IPS DF 6.9 (cell line): ENCODE results near the gene MSRB3.

Experiments used
- DNase-seq: peaks from one replicate; pipeline ENCODE4 v3.0.0-alpha.2; 2013; ENCODE audit warnings: low read depth, low spot score
- H3K27ac ChIP-seq: one replicate; pipeline ENCODE4 v1.5.1; 2013; ENCODE audit warnings: low read length, control low read depth
- H3K27me3 ChIP-seq: 2 replicates; pipeline ENCODE4 v1.6.1; 2013; ENCODE audit warnings: mild to moderate bottlenecking, low read length; ENCODE audit not compliant: control insufficient read depth, insufficient read depth
- H3K36me3 ChIP-seq: 2 replicates; pipeline ENCODE4 v1.6.1; 2013; ENCODE audit warnings: low read length; ENCODE audit not compliant: control insufficient read depth, insufficient read depth
- H3K4me1 ChIP-seq: 2 replicates; pipeline ENCODE4 v1.6.1; 2013; ENCODE audit warnings: low read length; ENCODE audit not compliant: control insufficient read depth, insufficient read depth
- H3K4me3 ChIP-seq: 2 replicates; pipeline ENCODE4 v1.5.1; 2013; ENCODE audit warnings: mild to moderate bottlenecking, low read length
- H3K9me3 ChIP-seq: 2 replicates; pipeline ENCODE4 v1.6.1; 2013; ENCODE audit warnings: low read length, inconsistent platforms; ENCODE audit not compliant: control insufficient read depth, insufficient read depth
- whole genome bisulfite sequencing: extraction: QIAGEN DNeasy Blood & Tissue Kit; methylation state at CpG from one replicate; pipeline ENCODE4 v1.1.7; 2013; ENCODE audit warnings: mixed read lengths, missing lambda C conversion rate; ENCODE audit not compliant: insufficient read length, insufficient coverage; 5-methylcytosine and 5-hydroxymethylcytosine counted together

The MSRB3 gene

DNA sequence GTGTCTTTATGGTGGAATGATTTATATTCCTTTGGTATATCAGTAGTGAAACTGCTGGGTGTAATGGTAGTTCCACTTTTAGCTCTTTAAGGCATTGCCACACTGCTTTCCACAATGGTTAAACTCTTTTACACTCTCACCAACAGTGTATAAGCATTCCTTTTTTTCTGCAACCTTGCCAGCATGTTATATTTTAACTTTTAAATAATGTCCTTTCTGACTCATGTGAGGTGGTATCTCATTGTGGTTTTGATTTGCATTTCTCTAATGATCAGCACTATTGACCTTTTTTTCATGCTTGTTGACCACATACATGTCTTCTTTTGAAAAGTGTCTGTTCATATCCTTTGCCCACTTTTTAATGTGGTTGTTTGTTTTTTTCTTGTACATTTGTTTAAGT lies 142.5 kb downstream of the MSRB3 start:
- no peak overlapping the region for H3K4me3 ChIP-seq
- DNase-seq = no peak
- no peaks in the 10 kb centered on the region for H3K36me3 ChIP-seq
- no peaks in the 10 kb centered on the region for H3K27me3 ChIP-seq
- no peaks in the 10 kb centered on the region for H3K4me1 ChIP-seq
- H3K9me3 ChIP-seq = no peaks in the 10 kb centered on the region
- no peak overlapping the region for H3K27ac ChIP-seq

DNA sequence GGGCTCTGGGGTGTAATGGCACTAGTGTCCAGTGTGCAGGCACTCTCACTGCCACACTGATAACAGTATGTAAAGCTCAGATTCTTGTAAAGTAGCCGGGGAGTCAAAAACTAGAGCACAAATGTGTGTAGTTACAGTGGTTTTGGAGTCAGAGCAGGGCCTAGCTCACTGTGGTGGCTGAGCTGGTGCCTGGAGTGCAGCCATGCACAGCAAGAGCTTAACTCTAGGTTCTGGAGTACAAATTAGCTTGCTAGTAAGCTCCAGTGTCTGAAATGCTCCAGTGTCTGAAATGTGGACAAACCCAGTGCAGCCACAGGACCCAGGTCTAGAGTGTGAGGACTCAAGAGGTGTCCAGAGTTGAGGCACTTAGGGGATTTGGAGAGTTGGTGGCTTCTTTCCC lies 149.2 kb downstream of the MSRB3 start:
- Histone ChIP-seq H3K36me3 (no peaks in the 10 kb centered on the region), H3K27ac (no peak overlapping the region), H3K4me1 (peaks cover 2% of the 10 kb centered on the region; the same call in 1 of the 2 replicates), H3K9me3 (no peaks in the 10 kb centered on the region; the same call in 1 of the 2 replicates), H3K4me3 (no peak overlapping the region), H3K27me3 (no peaks in the 10 kb centered on the region)
- DNase-seq = no peak
- no CpG with 5 or more reads among the region's 1 CpG for WGBS

- Histone ChIP-seq H3K4me1 (peaks cover 2% of the 10 kb centered on the region; the same call in 1 of the 2 replicates), H3K36me3 (no peaks in the 10 kb centered on the region), H3K27ac (no peak overlapping the region), H3K4me3 (no peak overlapping the region), H3K27me3 (no peaks in the 10 kb centered on the region), H3K9me3 (no peaks in the 10 kb centered on the region; the same call in 1 of the 2 replicates)
- DNase-seq = no peak
- WGBS = no CpG with 5 or more reads among the region's 1 CpG
Observed at GRCh38 chr12:65430006-65430405, 151.5 kb downstream of the MSRB3 start.

- H3K27me3 ChIP-seq = no peaks in the 10 kb centered on the region
- no peak overlapping the region for H3K4me3 ChIP-seq
- H3K9me3 ChIP-seq = no peaks in the 10 kb centered on the region; the same call in 1 of the 2 replicates
- DNase-seq = no peak
- H3K27ac ChIP-seq = no peak overlapping the region
- WGBS = no CpG with 5 or more reads among the region's 3 CpGs
- no peaks in the 10 kb centered on the region for H3K36me3 ChIP-seq
- H3K4me1 ChIP-seq = peaks cover 2% of the 10 kb centered on the region; the same call in 1 of the 2 replicates
Observed at GRCh38 chr12:65430571-65431306, 152.3 kb downstream of the MSRB3 start.

DNA sequence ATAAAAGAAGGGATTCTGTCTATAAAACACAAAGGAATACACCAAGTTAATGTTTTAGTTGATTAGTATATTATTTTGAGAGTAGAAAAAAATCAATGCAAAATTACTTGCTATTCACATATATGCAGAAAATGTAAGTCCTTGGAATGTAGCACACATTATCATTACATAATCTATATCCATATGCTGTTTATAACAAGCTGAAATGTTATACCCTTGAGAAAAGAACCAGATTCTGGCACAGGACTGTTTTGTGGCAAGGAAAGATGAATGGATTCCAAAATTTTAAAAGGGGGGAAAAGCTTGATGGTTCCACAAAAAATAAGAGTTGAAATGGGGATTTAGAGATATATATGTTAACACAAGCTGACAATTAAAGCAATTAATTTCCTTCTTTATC lies 153.6 kb downstream of the MSRB3 start:
- Histone ChIP-seq H3K9me3 (no peaks in the 10 kb centered on the region; the same call in 1 of the 2 replicates), H3K27ac (no peak overlapping the region), H3K4me1 (peaks cover under 1% of the 10 kb centered on the region; the same call in 1 of the 2 replicates), H3K27me3 (no peaks in the 10 kb centered on the region), H3K36me3 (no peaks in the 10 kb centered on the region), H3K4me3 (no peak overlapping the region)
- no peak for DNase-seq

GRCh38 chr12:65432651-65433050 lies 154.2 kb downstream of the MSRB3 start:
- no peaks in the 10 kb centered on the region for H3K4me1 ChIP-seq
- H3K27me3 ChIP-seq = no peaks in the 10 kb centered on the region
- no peaks in the 10 kb centered on the region; the same call in 1 of the 2 replicates for H3K9me3 ChIP-seq
- WGBS = no CpG with 5 or more reads among the region's 1 CpG
- no peak for DNase-seq
- no peak overlapping the region for H3K27ac ChIP-seq
- no peak overlapping the region for H3K4me3 ChIP-seq
- no peaks in the 10 kb centered on the region for H3K36me3 ChIP-seq

DNA sequence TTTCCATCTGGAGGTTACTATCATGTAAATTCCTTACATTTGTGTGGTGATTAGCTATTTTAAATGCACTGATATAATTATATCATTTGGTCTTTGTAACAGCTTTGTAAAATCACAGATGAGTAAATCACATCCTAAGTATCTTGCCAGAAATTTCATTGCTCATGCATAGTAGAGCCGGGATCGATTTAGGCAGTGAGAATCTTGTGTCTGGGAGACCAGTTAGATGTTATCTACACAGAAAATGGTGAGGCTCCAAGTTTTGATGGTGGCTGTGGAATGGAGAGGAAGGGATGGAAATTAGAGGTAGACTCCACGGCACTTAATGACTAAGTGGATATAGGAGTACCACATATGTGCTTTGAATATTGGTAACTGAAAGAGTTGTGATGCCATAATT lies 156.3 kb downstream of the MSRB3 start:
- no peaks in the 10 kb centered on the region for H3K9me3 ChIP-seq
- no peak overlapping the region for H3K4me3 ChIP-seq
- no peaks in the 10 kb centered on the region for H3K27me3 ChIP-seq
- no peak for DNase-seq
- WGBS = no CpG with 5 or more reads among the region's 3 CpGs
- no peak overlapping the region for H3K27ac ChIP-seq
- H3K36me3 ChIP-seq = no peaks in the 10 kb centered on the region
- no peaks in the 10 kb centered on the region for H3K4me1 ChIP-seq

GRCh38 chr12:65443038-65443437 lies 164.6 kb downstream of the MSRB3 start:
- Histone ChIP-seq H3K4me1 (no peaks in the 10 kb centered on the region), H3K27ac (no peak overlapping the region), H3K36me3 (no peaks in the 10 kb centered on the region), H3K4me3 (no peak overlapping the region), H3K9me3 (no peaks in the 10 kb centered on the region), H3K27me3 (no peaks in the 10 kb centered on the region)
- WGBS = no CpG with 5 or more reads among the region's 2 CpGs
- DNase-seq = no peak

- Histone ChIP-seq H3K4me1 (no peaks in the 10 kb centered on the region), H3K27ac (no peak overlapping the region), H3K9me3 (no peaks in the 10 kb centered on the region), H3K4me3 (no peak overlapping the region), H3K36me3 (no peaks in the 10 kb centered on the region), H3K27me3 (no peaks in the 10 kb centered on the region)
- WGBS = no CpG with 5 or more reads among the region's 2 CpGs
- no peak for DNase-seq
Observed at GRCh38 chr12:65444996-65445395, 166.5 kb downstream of the MSRB3 start.

GRCh38 chr12:65446901-65447300 lies 168.4 kb downstream of the MSRB3 start:
- H3K27ac ChIP-seq = no peak overlapping the region
- H3K36me3 ChIP-seq = no peaks in the 10 kb centered on the region
- H3K9me3 ChIP-seq = no peaks in the 10 kb centered on the region
- H3K4me1 ChIP-seq = no peaks in the 10 kb centered on the region
- no peak for DNase-seq
- no peak overlapping the region for H3K4me3 ChIP-seq
- no peaks in the 10 kb centered on the region for H3K27me3 ChIP-seq
- WGBS = no CpG with 5 or more reads among the region's 1 CpG

DNA sequence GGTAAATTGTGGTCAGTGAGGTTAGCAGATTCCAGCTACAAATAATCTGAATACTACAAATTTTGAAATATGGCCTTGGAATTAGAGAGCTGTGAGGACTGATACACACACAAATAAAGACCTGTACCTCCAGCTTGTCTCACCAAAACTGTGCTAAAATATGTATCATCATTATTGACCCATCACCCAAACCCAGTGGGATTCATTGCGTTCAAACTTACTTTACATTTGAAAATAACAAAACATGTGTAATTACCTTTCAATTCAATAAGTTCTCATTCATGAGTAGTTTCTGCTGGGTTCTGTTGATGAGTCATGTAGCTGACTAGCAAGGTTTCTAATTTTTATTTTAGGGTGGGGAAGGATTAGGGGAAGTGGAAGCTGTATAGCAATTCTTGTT lies 170.9 kb downstream of the MSRB3 start:
- H3K4me1 ChIP-seq = no peaks in the 10 kb centered on the region
- H3K9me3 ChIP-seq = no peaks in the 10 kb centered on the region
- no peak for DNase-seq
- H3K4me3 ChIP-seq = no peak overlapping the region
- H3K36me3 ChIP-seq = no peaks in the 10 kb centered on the region
- no peak overlapping the region for H3K27ac ChIP-seq
- no CpG with 5 or more reads among the region's 1 CpG for WGBS
- no peaks in the 10 kb centered on the region for H3K27me3 ChIP-seq
